Upper lobe of left lung (tissue), 6 donors: ENCODE results near the gene TNFAIP1. TPM values are rescaled to one million over a fixed set of nuclear protein-coding genes. Genes with fewer than 3 reads are reported as not detected.
"Not testable (repeated sequence)": the region's sequence is repeated elsewhere in the genome, so short reads cannot be mapped to it uniquely, and the experiment has no call there.

Experiments used
- ATAC-seq, 2 donors: fragments of 200-7000 bp; cut with Tn5 transposase; one replicate each; pipeline ENCODE4 v1.9.1; 2022; ENCODE audit warnings: mild to moderate bottlenecking in 2 of 2, moderate library complexity in 2 of 2; ENCODE audit not compliant: low FRiP score in 2 of 2
- DNase-seq, 2 donors: peaks; one replicate each; pipeline ENCODE4 v3.0.0-alpha.2; 2019 to 2020
- H3K27ac ChIP-seq, 4 donors: fragments of 200-600 bp; sonication (generic); one replicate each; pipeline ENCODE4 v1.5.1; 2016 to 2019
- H3K27me3 ChIP-seq, 4 donors: fragments of 200-600 bp; sonication (generic); one replicate each; pipeline ENCODE4 v1.5.1; 2017 to 2019
- H3K36me3 ChIP-seq, 4 donors: fragments of 200-600 bp; sonication (generic); one replicate each; pipeline ENCODE4 v1.5.1; 2016 to 2019
- H3K4me1 ChIP-seq, 4 donors: fragments of 200-600 bp; sonication (generic); one replicate each; pipeline ENCODE4 v1.5.1; 2018 to 2019
- H3K4me3 ChIP-seq, 4 donors: fragments of 200-600 bp; sonication (generic); one replicate each; pipeline ENCODE4 v1.5.1; 2017 to 2019; ENCODE audit warnings: mild to moderate bottlenecking in 2 of 4, moderate library complexity in 1 of 4
- H3K9me3 ChIP-seq, 4 donors: fragments of 200-600 bp; sonication (generic); one replicate each; pipeline ENCODE4 v1.5.1; 2018 to 2019
- CTCF ChIP-seq, 6 experiments: fragments of 450-650 bp in 4 of 6; fragments of 200-600 bp in 2 of 6; sonication (generic) in 2 of 6; IDR thresholded peaks; one replicate each; pipeline ENCODE4 v1.5.1; 2016 to 2019; ENCODE audit warnings: antibody characterized with exemption in 6 of 6
- EP300 ChIP-seq, 4 donors: sonication (generic); formaldehyde crosslinking; IDR thresholded peaks; one replicate each; pipeline ENCODE4 v1.5.1; 2017; ENCODE audit warnings: antibody characterized with exemption in 4 of 4, control low read depth in 2 of 4
- POLR2A ChIP-seq, 4 donors: fragments of 450-650 bp; IDR thresholded peaks; one replicate each; pipeline ENCODE4 v1.5.1; 2016 to 2017; ENCODE audit warnings: antibody characterized with exemption in 4 of 4, mild to moderate bottlenecking in 2 of 4
- POLR2AphosphoS5 ChIP-seq, 2 donors: sonication (generic); formaldehyde crosslinking; IDR thresholded peaks; one replicate each; pipeline ENCODE4 v1.5.1; 2017; ENCODE audit warnings: antibody characterized with exemption in 2 of 2
- WGBS, 2 donors: methylation state at CpG; one replicate each; pipeline ENCODE4 v1.1.5; 2017 to 2018; 5-methylcytosine and 5-hydroxymethylcytosine counted together
- total RNA-seq, 6 donors: library from RNA; depleted of rRNA in 4 of 6; stranded (reverse); fragments of >200 nt in 4 of 6; gene quantifications; one replicate each; pipeline versions ENCODE4 v1.1.0 to v1.2.1, GENCODE V29; 2016 to 2021
- donor health status: DM: no; HTN: no; CAD: no; lungs with moderate emphysema.
- donor health status: DM: no; HTN: yes; CAD: no; lungs with severe emphysema.

TNFAIP1 gene
- total RNA-seq: 10 to 100 TPM; 27.2 to 74.3 (median 46.4) TPM

- TF ChIP-seq EP300 (IDR thresholded peaks at IDR 0.05): peak in 1 of 4 donors; percentile 80
- TF ChIP-seq POLR2AphosphoS5 (IDR thresholded peaks at IDR 0.05): peak; percentile 91 to 99
- TF ChIP-seq POLR2A (IDR thresholded peaks at IDR 0.05): peak; percentile 84 to 97 (median 93)
- peak in 1 of 6 experiments; percentile 16 for TF ChIP-seq CTCF (IDR thresholded peaks at IDR 0.05)
- Histone ChIP-seq H3K4me1 (peaks cover 36 to 61% (median 43%) of the 10 kb centered on the region in 4 donors), H3K4me3 (peak within 1 kb of the TSS; percentile 86 to 95 (median 90)), H3K9me3 (no peaks in the 10 kb centered on the region), H3K27me3 (no peaks in the 10 kb centered on the region), H3K27ac (peak within 1 kb of the TSS; percentile 94 to 97 (median 96)), H3K36me3 (peaks cover 6 to 31% (median 23%) of the 10 kb centered on the region in 4 donors)
- WGBS, 2 donors: 0 to 1% methylated on average over 11 to 50 of the region's 62 CpGs
- DNase-seq: peak; percentile 95 to 100
- ATAC-seq: peak; percentile 98 to 99
These were observed at the start of gene TNFAIP1, which contains the start of gene IFT20 for GRCh38 chr17:28335201-28335958. Gene TNFAIP1, plus strand, starts transcription at chr17:28335761. Its CDS starts 3,761 bp downstream, at chr17:28339522. Gene IFT20, minus strand, starts transcription at chr17:28335472. Its CDS starts 3,487 bp downstream, at chr17:28331985.

- WGBS, 2 donors: 93 to 95% methylated on average over 2 of the region's 2 CpGs
- Histone ChIP-seq H3K4me3 (no peak overlapping the region), H3K27ac (no peak overlapping the region), H3K9me3 (no peaks in the 10 kb centered on the region), H3K36me3 (no peaks in the 10 kb centered on the region), H3K27me3 (no peaks in the 10 kb centered on the region), H3K4me1 (no peaks in the 10 kb centered on the region)
- DNase-seq (no peak), ATAC-seq (no peak)
- TF ChIP-seq EP300 (IDR thresholded peaks at IDR 0.05) (no peak), CTCF (IDR thresholded peaks at IDR 0.05) (no peak), POLR2A (IDR thresholded peaks at IDR 0.05) (no peak), POLR2AphosphoS5 (IDR thresholded peaks at IDR 0.05) (no peak)
These were observed 49.6 kb upstream of the TNFAIP1 start for GRCh38 chr17:28285965-28286364.

- no peaks in the 10 kb centered on the region for H3K27me3 ChIP-seq
- no peaks in the 10 kb centered on the region for H3K9me3 ChIP-seq
- no peak overlapping the region for H3K4me3 ChIP-seq
- no peaks in the 10 kb centered on the region for H3K4me1 ChIP-seq
- H3K36me3 ChIP-seq: no peaks in the 10 kb centered on the region
- ATAC-seq (no peak), DNase-seq (no peak)
- WGBS, 2 donors: 59 to 76% methylated on average over 2 of the region's 2 CpGs
- TF ChIP-seq EP300 (IDR thresholded peaks at IDR 0.05) (no peak), POLR2A (IDR thresholded peaks at IDR 0.05) (no peak), CTCF (IDR thresholded peaks at IDR 0.05) (no peak), POLR2AphosphoS5 (IDR thresholded peaks at IDR 0.05) (no peak)
- H3K27ac ChIP-seq: no peak overlapping the region
These were observed 44.9 kb upstream of the TNFAIP1 start for GRCh38 chr17:28290703-28291102.

GRCh38 chr17:28291780-28292330, 43.7 kb upstream of the TNFAIP1 start:
- Histone ChIP-seq H3K27ac (no peak overlapping the region), H3K36me3 (no peaks in the 10 kb centered on the region), H3K4me1 (no peaks in the 10 kb centered on the region), H3K9me3 (no peaks in the 10 kb centered on the region), H3K27me3 (no peaks in the 10 kb centered on the region), H3K4me3 (no peak overlapping the region)
- TF ChIP-seq POLR2AphosphoS5 (IDR thresholded peaks at IDR 0.05) (no peak), EP300 (IDR thresholded peaks at IDR 0.05) (no peak), CTCF (IDR thresholded peaks at IDR 0.05) (no peak), POLR2A (IDR thresholded peaks at IDR 0.05) (no peak)
- ATAC-seq: no peak
- no peak for DNase-seq
- WGBS, 2 donors: 47 to 57% methylated on average over 1 of the region's 1 CpG

GRCh38 chr17:28292878-28293277, 42.7 kb upstream of the TNFAIP1 start:
- H3K27me3 ChIP-seq, H3K4me3 ChIP-seq, DNase-seq, H3K36me3 ChIP-seq, H3K27ac ChIP-seq, ATAC-seq, H3K4me1 ChIP-seq, H3K9me3 ChIP-seq: not testable (repeated sequence)
- WGBS, 2 donors: 83 to 84% methylated on average over 12 of the region's 12 CpGs
